HepG2 (cell line): ENCODE results near the gene LRP10. TPM values are rescaled to one million over a fixed set of nuclear protein-coding genes. Genes with fewer than 3 reads are reported as not detected.

Source experiments
- HCFC1 ChIP-seq: fragments of 150-350 bp; IDR thresholded peaks from 2 replicates; pipeline ENCODE4 v1.6.1; 2014; ENCODE audit warnings: low read depth, low read length
- HOXA3 ChIP-seq: sonication (generic); formaldehyde crosslinking; IDR thresholded peaks from 2 replicates; pipeline ENCODE4 v1.5.0; 2020; ENCODE audit warnings: missing genetic modification reagents
- MTA3 ChIP-seq: sonication (generic); formaldehyde crosslinking; IDR thresholded peaks from 2 replicates; pipeline ENCODE4 v1.4.0; 2020; ENCODE audit warnings: missing genetic modification reagents
- PAF1 ChIP-seq: IDR thresholded peaks from 2 replicates; pipeline ENCODE4 v1.6.1; 2016; ENCODE audit warnings: missing genetic modification reagents, missing compliant biosample characterization
- POLR2AphosphoS5 ChIP-seq: IDR thresholded peaks from 2 replicates; pipeline ENCODE4 v1.6.1; 2012; ENCODE audit warnings: low read depth, low read length
- PPARG ChIP-seq: conservative IDR thresholded peaks from 2 replicates; pipeline ENCODE4 v1.6.1; 2016; ENCODE audit warnings: missing biosample characterization, missing genetic modification reagents
- RARG ChIP-seq: sonication (generic); formaldehyde crosslinking; IDR thresholded peaks from 2 replicates; pipeline ENCODE4 v1.4.0; 2020; ENCODE audit warnings: low read depth, mild to moderate bottlenecking, missing genetic modification reagents
- SPEN ChIP-seq: sonication (generic); formaldehyde crosslinking; IDR thresholded peaks from 2 replicates; pipeline ENCODE4 v1.5.1; 2020; ENCODE audit warnings: low read depth, mild to moderate bottlenecking, missing genetic modification reagents
- STAT6 ChIP-seq: sonication (generic); formaldehyde crosslinking; IDR thresholded peaks from 2 replicates; pipeline ENCODE4 v1.4.0; 2020; ENCODE audit warnings: missing genetic modification reagents, mild to moderate bottlenecking, borderline replicate concordance
- TEAD2 ChIP-seq: sonication (generic); formaldehyde crosslinking; IDR thresholded peaks from 2 replicates; pipeline ENCODE4 v1.9.0; 2021; ENCODE audit warnings: missing genetic modification reagents
- WIZ ChIP-seq: sonication (generic); formaldehyde crosslinking; IDR thresholded peaks from 2 replicates; pipeline ENCODE4 v1.5.1; 2020; ENCODE audit warnings: mild to moderate bottlenecking, missing genetic modification reagents
- ZEB1 ChIP-seq: IDR thresholded peaks from 2 replicates; pipeline ENCODE4 v1.6.1; 2012; ENCODE audit warnings: mild to moderate bottlenecking, low read depth, inconsistent platforms; ENCODE audit not compliant: insufficient replicate concordance
- ZMYM2 ChIP-seq: sonication (generic); formaldehyde crosslinking; IDR thresholded peaks from 2 replicates; pipeline ENCODE4 v1.8.0; 2022; ENCODE audit warnings: mild to moderate bottlenecking, missing genetic modification reagents
- ZNF3 ChIP-seq: IDR thresholded peaks from 2 replicates; pipeline ENCODE4 v1.7.0; 2017; ENCODE audit warnings: inconsistent platforms
- ZNF766 ChIP-seq: sonication (generic); formaldehyde crosslinking; IDR thresholded peaks from 2 replicates; pipeline ENCODE4 v1.5.0; 2020; ENCODE audit warnings: missing genetic modification reagents, borderline replicate concordance
- ZNF83 ChIP-seq: sonication (generic); formaldehyde crosslinking; IDR thresholded peaks from 2 replicates; pipeline ENCODE4 v1.4.0; 2020; ENCODE audit warnings: missing genetic modification reagents, mild to moderate bottlenecking, borderline replicate concordance
- polyA plus RNA-seq, 8 experiments: library from polyadenylated mRNA; depleted of rRNA in 3 of 8; stranded (reverse) in 7 of 8; unstranded in 1 of 8; fragments of >200 nt; fragmentation: Illumina TruSeq in 4 of 8; extraction: Trizol in 4 of 8; gene quantifications; 2 replicates each; pipeline versions ENCODE4 v1.2.1 to v1.2.3, GENCODE V29; 2011 to 2016; ENCODE audit warnings: low read depth in 4 of 8, missing spikeins in 1 of 8, mixed read lengths in 1 of 8; ENCODE audit not compliant: insufficient read depth in 1 of 8
- total RNA-seq, 5 experiments: library from RNA; depleted of rRNA; stranded (reverse); fragments of >200 nt; fragmentation: Illumina TruSeq; extraction: Trizol; gene quantifications; 2 replicates each; pipeline ENCODE4 v1.2.3, GENCODE V29; 2016; ENCODE audit warnings: low read depth in 1 of 5
- TF ChIP-seq, protein P1 (sequence below): sonication (generic); formaldehyde crosslinking; IDR thresholded peaks from 2 replicates; pipeline ENCODE4 v1.4.0; 2020; ENCODE audit warnings: missing genetic modification reagents, mild to moderate bottlenecking, borderline replicate concordance
- TF ChIP-seq, protein P2 (sequence below): sonication (generic); formaldehyde crosslinking; IDR thresholded peaks from 2 replicates; pipeline ENCODE4 v1.4.0; 2020; ENCODE audit warnings: missing genetic modification reagents, borderline replicate concordance
- TF ChIP-seq, protein P3 (sequence below): sonication (generic); formaldehyde crosslinking; IDR thresholded peaks from 2 replicates; pipeline ENCODE4 v1.8.1; 2023; ENCODE audit warnings: missing genetic modification reagents, mild to moderate bottlenecking, borderline replicate concordance
- TF ChIP-seq, protein P4 (sequence below): sonication (generic); formaldehyde crosslinking; IDR thresholded peaks from 2 replicates; pipeline ENCODE4 v1.8.1; 2023; ENCODE audit warnings: mild to moderate bottlenecking, inconsistent platforms, moderate library complexity, missing genetic modification reagents, borderline replicate concordance

Gene LRP10
- total and polyA plus RNA-seq, 2 of the 13 experiments (the other 11 are each of a cell fraction or from before 2014, with no cell fraction given) = 16.9 to 45.2 TPM

GRCh38 chr14:22871224-22872032 is at the start of gene LRP10 (continued):
- TF ChIP-seq, protein P1, sequence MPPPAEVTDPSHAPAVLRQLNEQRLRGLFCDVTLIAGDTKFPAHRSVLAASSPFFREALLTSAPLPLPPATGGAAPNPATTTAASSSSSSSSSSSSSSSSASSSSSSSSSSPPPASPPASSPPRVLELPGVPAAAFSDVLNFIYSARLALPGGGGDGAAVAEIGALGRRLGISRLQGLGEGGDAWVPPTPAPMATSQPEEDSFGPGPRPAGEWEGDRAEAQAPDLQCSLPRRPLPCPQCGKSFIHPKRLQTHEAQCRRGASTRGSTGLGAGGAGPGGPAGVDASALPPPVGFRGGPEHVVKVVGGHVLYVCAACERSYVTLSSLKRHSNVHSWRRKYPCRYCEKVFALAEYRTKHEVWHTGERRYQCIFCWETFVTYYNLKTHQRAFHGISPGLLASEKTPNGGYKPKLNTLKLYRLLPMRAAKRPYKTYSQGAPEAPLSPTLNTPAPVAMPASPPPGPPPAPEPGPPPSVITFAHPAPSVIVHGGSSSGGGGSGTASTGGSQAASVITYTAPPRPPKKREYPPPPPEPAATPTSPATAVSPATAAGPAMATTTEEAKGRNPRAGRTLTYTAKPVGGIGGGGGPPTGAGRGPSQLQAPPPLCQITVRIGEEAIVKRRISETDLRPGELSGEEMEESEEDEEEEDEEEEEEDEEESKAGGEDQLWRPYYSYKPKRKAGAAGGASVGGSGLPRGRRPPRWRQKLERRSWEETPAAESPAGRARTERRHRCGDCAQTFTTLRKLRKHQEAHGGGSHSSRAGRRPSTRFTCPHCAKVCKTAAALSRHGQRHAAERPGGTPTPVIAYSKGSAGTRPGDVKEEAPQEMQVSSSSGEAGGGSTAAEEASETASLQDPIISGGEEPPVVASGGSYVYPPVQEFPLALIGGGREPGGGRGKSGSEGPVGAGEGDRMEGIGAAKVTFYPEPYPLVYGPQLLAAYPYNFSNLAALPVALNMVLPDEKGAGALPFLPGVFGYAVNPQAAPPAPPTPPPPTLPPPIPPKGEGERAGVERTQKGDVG (CRISPR knock-in tag) = peak; percentile 89
- TF ChIP-seq ZNF766 (peak; percentile 90), ZMYM2 (CRISPR knock-in tag) (no peak; the same call in 1 of the 2 replicates), ZEB1 (peak; percentile 55), TEAD2 (CRISPR knock-in tag) (peak; percentile 69; the same call in 1 of the 2 replicates), SPEN (peak; percentile 95), POLR2AphosphoS5 (peak; percentile 80), HCFC1 (peak; percentile 5; the same call in 1 of the 2 replicates), ZNF3 (CRISPR knock-in tag) (no peak; the same call in none of the 2 replicates), MTA3 (CRISPR knock-in tag) (peak; percentile 81; the same call in 1 of the 2 replicates), RARG (CRISPR knock-in tag) (peak; percentile 82; the same call in 1 of the 2 replicates), STAT6 (peak; percentile 96; the same call in 1 of the 2 replicates), WIZ (CRISPR knock-in tag) (peak; percentile 93; the same call in 1 of the 2 replicates), PPARG (CRISPR knock-in tag) (peak; percentile 81), PAF1 (CRISPR knock-in tag) (no peak), HOXA3 (CRISPR knock-in tag) (peak; percentile 86), ZNF83 (CRISPR knock-in tag) (peak; percentile 97)
- TF ChIP-seq, protein P2, sequence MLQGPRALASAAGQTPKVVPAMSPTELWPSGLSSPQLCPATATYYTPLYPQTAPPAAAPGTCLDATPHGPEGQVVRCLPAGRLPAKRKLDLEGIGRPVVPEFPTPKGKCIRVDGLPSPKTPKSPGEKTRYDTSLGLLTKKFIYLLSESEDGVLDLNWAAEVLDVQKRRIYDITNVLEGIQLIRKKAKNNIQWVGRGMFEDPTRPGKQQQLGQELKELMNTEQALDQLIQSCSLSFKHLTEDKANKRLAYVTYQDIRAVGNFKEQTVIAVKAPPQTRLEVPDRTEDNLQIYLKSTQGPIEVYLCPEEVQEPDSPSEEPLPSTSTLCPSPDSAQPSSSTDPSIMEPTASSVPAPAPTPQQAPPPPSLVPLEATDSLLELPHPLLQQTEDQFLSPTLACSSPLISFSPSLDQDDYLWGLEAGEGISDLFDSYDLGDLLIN (CRISPR knock-in tag) = peak; percentile 97; the same call in 1 of the 2 replicates
- TF ChIP-seq, protein P3, sequence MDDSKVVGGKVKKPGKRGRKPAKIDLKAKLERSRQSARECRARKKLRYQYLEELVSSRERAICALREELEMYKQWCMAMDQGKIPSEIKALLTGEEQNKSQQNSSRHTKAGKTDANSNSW (CRISPR knock-in tag) = peak; percentile 95
- TF ChIP-seq, protein P4, sequence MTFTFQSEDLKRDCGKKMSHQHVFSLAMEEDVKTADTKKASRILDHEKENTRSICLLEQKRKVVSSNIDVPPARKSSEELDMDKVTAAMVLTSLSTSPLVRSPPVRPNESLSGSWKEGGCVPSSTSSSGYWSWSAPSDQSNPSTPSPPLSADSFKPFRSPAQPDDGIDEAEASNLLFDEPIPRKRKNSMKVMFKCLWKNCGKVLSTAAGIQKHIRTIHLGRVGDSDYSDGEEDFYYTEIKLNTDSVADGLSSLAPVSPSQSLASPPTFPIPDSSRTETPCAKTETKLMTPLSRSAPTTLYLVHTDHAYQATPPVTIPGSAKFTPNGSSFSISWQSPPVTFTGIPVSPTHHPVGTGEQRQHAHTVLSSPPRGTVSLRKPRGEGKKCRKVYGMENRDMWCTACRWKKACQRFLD (CRISPR knock-in tag) = peak; percentile 99
